Measurements from ENCODE around the gene YWHAH.

Gene YWHAH

GRCh38 chr22:31948002-31948401 is 3.7 kb downstream of the YWHAH start:
- DNase-seq (ENCODE audit: low read depth in 3 of 3, low spot score in 1 of 3) = no peak

GRCh38 chr22:31950226-31950625 is 5.9 kb downstream of the YWHAH start:
- no peak for DNase-seq (ENCODE audit: low read depth in 3 of 3, low spot score in 1 of 3)

- DNase-seq (ENCODE audit: low read depth in 3 of 3, low spot score in 1 of 3) = no peak
These were observed 7.1 kb downstream of the YWHAH start for GRCh38 chr22:31951194-31952093.

- no peak for DNase-seq (ENCODE audit: low read depth in 3 of 3, low spot score in 1 of 3)
These were observed 7.7 kb downstream of the YWHAH start for GRCh38 chr22:31952094-31952401.

- DNase-seq (ENCODE audit: low read depth in 3 of 3, low spot score in 1 of 3) = no peak
These were observed 8.1 kb downstream of the YWHAH start for GRCh38 chr22:31952472-31952871.

- no peak for DNase-seq (ENCODE audit: low read depth in 3 of 3, low spot score in 1 of 3)
These were observed 8.9 kb downstream of the YWHAH start for GRCh38 chr22:31953261-31953660.

- DNase-seq (ENCODE audit: low read depth in 3 of 3, low spot score in 1 of 3) = no peak
These were observed 10.5 kb downstream of the YWHAH start for GRCh38 chr22:31954535-31955523.

- no peak for DNase-seq (ENCODE audit: low read depth in 3 of 3, low spot score in 1 of 3)
These were observed 12.0 kb downstream of the YWHAH start for GRCh38 chr22:31956360-31956759.

GRCh38 chr22:31957970-31958594 is 13.7 kb downstream of the YWHAH start:
- DNase-seq (ENCODE audit: low read depth in 3 of 3, low spot score in 1 of 3) = no peak

GRCh38 chr22:31958625-31959239 is 14.4 kb downstream of the YWHAH start:
- DNase-seq (ENCODE audit: low read depth in 3 of 3, low spot score in 1 of 3) = no peak

GRCh38 chr22:31960767-31961166 is 16.4 kb downstream of the YWHAH start:
- no peak for DNase-seq (ENCODE audit: low read depth in 3 of 3, low spot score in 1 of 3)

GRCh38 chr22:31962387-31963125 is 18.2 kb downstream of the YWHAH start:
- no peak for DNase-seq (ENCODE audit: low read depth in 3 of 3, low spot score in 1 of 3)

- DNase-seq (ENCODE audit: low read depth in 3 of 3, low spot score in 1 of 3) = no peak
These were observed 23.7 kb downstream of the YWHAH start for GRCh38 chr22:31968022-31968421.

- peak; percentile 26 to 37 (median 27) for DNase-seq (ENCODE audit: low read depth in 3 of 3, low spot score in 1 of 3)
These were observed 25.6 kb downstream of the YWHAH start for GRCh38 chr22:31969789-31970489.

- DNase-seq (ENCODE audit: low read depth in 3 of 3, low spot score in 1 of 3) = peak; percentile 62 to 86 (median 81)
These were observed 26.4 kb downstream of the YWHAH start for GRCh38 chr22:31970490-31971444.

- DNase-seq (ENCODE audit: low read depth in 3 of 3, low spot score in 1 of 3) = no peak
These were observed 27.8 kb downstream of the YWHAH start for GRCh38 chr22:31972180-31972579.

- no peak for DNase-seq (ENCODE audit: low read depth in 3 of 3, low spot score in 1 of 3)
These were observed 29.4 kb downstream of the YWHAH start for GRCh38 chr22:31973739-31974138.

GRCh38 chr22:31977141-31977841 is 33.0 kb downstream of the YWHAH start:
- peak; percentile 26 to 77 (median 52) for DNase-seq (ENCODE audit: low read depth in 3 of 3, low spot score in 1 of 3)
